ENCODE results near the gene RNF43.

- TF ChIP-seq CTCF (IDR thresholded peaks at IDR 0.05) (no peak), POLR2A (IDR thresholded peaks at IDR 0.05) (no peak)
These were observed 47.9 kb downstream of the RNF43 start for GRCh38 chr17:58369214-58370031.

Measured in right lobe of liver (tissue), 4 donors.